Esophagus mucosa (tissue), 1 donor: ENCODE results near the gene ADCY9. TPM values are rescaled to one million over a fixed set of nuclear protein-coding genes. Genes with fewer than 3 reads are reported as not detected.
"Not testable (repeated sequence)": the region's sequence is repeated elsewhere in the genome, so short reads cannot be mapped to it uniquely, and the experiment has no call there.

Experiments
- ATAC-seq: fragments of 200-7000 bp; cut with Tn5 transposase; one replicate; pipeline ENCODE4 v1.9.1; 2020
- total RNA-seq: library from RNA; stranded (reverse); gene quantifications from one replicate; pipeline ENCODE4 v1.2.4, GENCODE V29; 2023
- donor health status: DM: yes; HTN: yes; CAD: no.

Gene ADCY9
- total RNA-seq, 1 donor from 2014 or later = 5.3 TPM

GRCh38 chr16:3971261-3971660 lies 145.0 kb downstream of the ADCY9 start:
- ATAC-seq = peak; percentile 82

GRCh38 chr16:3968551-3968950 lies 147.7 kb downstream of the ADCY9 start:
- ATAC-seq = no peak

DNA sequence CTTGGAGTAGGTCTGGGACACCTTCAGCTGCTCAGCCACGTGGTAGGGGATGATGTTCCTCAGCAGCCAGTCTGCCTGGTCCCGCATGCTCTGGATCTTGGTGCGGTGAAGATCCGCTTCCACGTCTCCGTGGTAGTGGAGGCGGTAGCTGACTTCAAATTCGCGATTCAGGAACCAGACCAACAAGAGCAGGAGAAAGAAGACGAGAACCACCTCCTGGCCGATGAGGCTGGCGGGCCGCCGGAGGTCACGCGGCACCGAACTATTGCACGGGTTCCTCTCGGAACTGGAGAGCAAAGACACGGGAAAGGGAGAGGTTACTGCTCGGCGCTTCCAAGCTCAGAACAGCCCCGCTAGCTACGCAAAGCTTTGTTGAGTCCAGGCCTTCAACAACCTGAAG lies 149.6 kb downstream of the ADCY9 start:
- no peak for ATAC-seq

DNA sequence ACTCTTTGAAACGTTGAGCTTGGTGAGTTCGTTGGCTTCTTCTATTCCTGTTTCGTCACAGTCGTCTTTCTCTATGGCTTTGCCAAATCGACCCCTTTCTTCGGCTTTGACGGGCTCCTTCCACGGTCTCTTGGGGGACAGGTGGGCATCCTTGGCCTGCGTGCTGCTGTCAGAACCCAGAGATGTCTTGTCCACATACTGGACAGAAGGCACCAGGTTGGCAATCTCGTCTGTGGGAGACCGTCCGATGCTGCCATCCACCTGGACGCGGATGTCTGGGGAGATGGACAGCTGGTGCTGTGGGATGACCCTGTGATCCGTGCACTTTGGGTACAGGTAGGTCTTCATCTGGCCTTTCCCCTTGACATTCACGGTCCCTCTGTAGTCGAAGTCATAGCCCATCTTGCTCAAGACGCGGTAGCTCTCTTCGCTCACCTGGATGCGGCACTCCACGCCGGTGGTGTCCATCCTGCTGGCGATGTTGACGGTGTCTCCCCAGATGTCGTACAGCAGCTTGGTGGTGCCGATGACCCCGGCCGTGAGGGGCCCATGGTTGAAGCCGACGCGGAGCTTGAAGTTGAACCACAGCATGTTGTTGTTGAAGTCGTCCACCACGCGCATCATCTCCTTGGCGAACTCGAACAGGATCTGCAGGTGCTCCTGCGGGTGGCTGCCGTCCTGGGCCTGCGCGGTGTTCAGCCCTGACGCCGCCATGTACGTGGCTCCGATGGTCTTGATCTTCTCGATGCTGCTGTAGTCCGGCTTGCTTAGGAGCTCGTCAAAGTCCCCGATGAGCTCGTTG lies 150.3 kb downstream of the ADCY9 start:
- ATAC-seq = no peak

- ATAC-seq = no peak
Measured at GRCh38 chr16:3965306-3965705, 150.9 kb downstream of the ADCY9 start.

- peak; percentile 7 for ATAC-seq
Measured at GRCh38 chr16:3964686-3965290, 151.5 kb downstream of the ADCY9 start.

DNA sequence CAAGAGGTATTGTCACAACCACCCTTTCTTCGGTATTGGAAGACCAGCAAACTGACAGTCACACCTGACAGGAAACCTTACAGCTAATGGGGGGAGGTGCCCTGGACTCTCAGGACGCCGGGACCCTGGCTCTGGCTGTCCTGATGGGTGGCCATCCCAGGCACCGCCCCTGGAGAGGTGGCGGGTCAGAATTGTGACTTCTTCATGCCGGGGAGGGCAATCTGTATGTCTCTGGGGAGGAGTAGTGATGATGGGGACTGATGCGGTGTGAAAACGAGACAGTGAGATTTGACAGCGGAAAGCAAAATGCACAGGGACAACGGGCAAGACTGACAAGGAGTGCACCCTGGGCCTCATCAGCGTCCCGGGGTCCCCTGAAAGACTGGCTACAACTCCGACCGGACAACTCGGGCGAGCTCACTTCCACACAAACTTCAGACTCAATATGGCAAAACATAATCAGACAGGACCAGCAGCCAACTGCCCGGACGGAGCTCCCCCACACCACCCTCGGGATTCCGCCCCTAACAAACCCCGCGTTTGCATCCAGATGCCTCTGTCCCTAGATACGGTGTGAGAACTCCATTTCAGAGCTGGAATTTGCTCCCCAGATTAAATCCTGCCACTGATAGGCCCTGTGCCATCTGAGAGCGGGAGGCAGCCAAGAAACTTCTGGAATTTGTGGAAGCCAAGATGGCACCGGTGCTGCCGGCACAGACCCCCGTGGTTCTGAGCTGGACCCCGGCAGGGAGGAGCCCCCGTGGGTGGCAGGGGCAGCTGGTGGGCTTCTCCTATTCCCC lies 152.2 kb downstream of the ADCY9 start:
- no peak for ATAC-seq

- no peak for ATAC-seq
Measured at GRCh38 chr16:3963203-3963602, 153.0 kb downstream of the ADCY9 start.

- no peak for ATAC-seq
Measured at GRCh38 chr16:3961449-3961849, 154.8 kb downstream of the ADCY9 start.

- not testable (repeated sequence) for ATAC-seq
Measured at GRCh38 chr16:3959926-3960590, 156.2 kb downstream of the ADCY9 start.

GRCh38 chr16:3959148-3959547 lies 157.1 kb downstream of the ADCY9 start:
- ATAC-seq = no peak

- no peak for ATAC-seq
Measured at GRCh38 chr16:3957344-3957980, 158.8 kb downstream of the ADCY9 start.

DNA sequence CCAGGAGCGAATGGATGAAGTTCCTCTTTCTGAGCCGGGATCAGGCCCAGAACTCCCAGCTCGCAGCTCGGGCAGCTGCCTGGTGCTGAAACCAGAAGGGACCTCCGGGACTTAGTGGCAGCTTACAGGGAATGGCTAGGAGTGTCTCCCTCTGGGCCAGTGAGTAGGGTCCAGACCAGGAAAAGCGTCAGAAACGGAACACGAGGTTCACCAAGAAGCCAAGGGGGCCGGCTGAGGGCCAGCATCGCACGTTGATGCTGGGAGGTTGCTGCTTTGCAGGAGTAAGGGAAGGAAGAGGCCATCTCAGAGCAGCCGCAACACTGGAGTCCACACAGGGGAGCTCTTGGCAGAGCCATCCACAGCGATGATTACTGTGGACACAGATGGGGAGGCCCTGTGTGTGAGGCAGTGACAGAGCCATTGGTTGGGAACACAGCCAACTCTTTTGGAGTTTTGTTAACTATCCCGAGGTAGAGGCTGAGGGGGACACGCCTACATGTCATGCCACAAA lies 161.8 kb downstream of the ADCY9 start:
- peak; percentile 39 for ATAC-seq

- no peak for ATAC-seq
Measured at GRCh38 chr16:3953728-3954410, 162.4 kb downstream of the ADCY9 start.

GRCh38 chr16:3952737-3953131 lies 163.5 kb downstream of the ADCY9 start:
- peak; percentile 78 for ATAC-seq

DNA sequence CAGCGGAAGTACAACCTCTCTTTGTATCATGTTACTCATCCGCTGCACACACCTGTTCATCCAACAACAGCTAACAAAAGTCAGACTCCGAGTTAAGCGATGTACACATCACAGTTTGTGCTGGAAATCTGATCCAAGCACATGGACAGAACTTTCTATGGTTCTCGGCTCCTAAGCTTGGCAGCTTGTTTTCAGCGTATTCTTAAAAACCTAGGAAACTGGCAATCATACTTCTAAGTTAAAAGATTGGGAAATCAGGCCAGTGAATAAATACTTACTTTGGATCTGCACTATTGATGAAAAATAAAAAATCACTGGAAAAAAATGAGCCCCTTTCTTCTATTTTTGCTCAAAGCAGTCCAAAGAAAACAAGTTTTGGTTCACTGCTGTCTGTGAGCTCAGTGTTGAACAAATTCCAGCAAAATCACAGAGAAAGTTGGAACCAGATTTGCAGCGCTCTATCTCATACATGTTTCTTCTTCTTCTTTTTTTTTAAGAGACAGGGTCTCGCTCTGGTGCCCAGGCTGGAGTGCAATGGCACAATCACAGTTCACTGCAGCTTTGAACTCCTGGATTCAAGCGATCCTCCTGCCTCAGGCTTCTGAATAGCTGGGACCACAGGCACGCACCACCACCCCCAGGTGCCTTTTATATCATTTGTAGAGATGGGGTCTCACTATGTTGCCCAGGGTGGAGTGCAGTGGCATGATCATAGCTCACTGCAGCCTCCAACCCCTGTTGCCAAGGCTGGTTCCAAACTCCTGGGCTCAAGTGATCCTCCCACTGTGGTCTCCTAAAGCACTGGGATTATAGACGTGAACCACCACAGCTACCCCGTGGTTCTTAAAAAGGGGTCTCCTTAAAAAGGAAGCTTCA lies 164.1 kb downstream of the ADCY9 start:
- no peak for ATAC-seq

DNA sequence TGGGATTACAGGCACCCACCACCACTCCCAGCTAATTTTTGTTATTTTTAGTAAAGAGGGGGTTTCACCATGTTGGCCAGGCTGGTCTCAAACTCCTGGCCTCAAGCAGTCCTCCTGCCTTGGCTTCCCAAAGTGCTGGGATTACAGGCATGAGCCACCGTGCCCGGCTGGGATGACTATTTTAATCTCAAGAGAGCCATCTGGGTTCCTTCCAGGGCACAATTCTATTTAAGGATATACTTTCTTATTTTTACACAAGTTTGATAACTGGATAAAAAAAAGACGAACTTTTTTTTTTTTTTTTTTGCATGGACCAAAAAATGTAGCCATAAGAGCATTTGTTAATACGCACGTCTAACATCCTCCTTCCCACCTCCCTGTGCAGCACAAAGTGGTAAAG lies 164.9 kb downstream of the ADCY9 start:
- ATAC-seq = not testable (repeated sequence)

DNA sequence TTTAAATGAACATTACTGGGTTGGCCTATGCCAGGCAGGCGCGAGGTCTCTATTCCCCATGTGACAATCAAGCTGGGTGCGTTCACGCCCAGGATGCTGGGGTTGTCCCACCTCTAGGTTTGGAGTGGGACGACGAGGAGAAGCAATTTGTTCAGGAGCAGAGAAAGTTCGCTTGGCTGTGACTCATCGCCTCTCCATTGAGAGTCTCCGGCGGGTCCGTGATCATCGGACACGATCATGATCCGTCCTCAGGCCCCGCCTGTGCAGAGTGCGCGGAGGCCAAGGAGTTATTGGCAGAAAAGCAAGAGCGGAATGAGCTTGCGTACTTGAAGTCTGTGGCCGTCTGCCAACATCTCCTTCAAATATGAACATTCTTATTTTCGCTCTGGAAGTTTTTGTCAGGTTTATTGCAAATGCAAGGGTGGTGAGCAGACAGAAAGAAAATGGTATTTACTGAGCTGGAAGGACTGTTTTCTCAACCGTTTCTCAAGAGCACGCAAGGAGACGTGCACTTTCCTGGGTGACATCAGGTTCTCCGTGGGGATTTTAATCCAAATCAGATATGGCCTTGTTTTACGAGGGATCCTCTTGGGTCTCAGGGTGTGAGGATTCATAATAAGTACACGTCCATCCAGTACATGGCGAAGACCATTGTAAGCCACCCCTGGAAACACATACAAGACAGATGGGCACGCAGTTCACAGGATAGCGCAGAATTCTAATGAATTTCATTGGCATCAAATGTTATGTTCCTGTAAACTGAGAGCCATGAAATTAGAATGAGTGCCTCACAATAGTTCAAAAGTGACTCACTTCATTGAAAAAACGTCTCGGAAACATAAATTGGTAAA lies 165.7 kb downstream of the ADCY9 start:
- peak; percentile 73 for ATAC-seq

DNA sequence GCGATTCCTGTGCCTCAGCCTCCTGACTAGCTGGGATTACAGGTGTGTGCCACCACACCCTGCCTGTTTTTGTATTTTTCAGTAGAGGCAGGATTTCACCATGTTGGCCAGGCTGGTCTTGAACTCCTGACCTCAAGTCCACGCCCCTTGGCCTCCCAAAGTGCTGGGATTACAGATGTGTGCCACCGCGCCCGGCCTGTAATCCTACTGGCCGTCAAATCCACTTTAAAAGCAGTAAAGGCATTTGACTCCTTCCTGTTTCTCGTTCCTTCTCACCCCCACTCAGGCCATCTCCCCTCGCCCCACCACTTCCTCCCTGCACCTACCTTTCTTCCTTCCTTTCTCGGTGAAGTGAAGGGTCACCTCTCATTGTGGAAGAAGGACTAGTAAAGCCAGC lies 166.3 kb downstream of the ADCY9 start:
- no peak for ATAC-seq

GRCh38 chr16:3949287-3949686 lies 167.0 kb downstream of the ADCY9 start:
- no peak for ATAC-seq
